ENCODE measurements around the gene GPR158.

GRCh38 chr10:25130906-25131305 lies 43.9 kb upstream of the GPR158 start:
- TF ChIP-seq CTCF (conservative IDR thresholded peaks at IDR 0.05; ENCODE audit: low read depth, low read length) (no peak), EZH2 (IDR thresholded peaks at IDR 0.05; ENCODE audit: low read length, unreplicated experiment) (no peak)

Data from PC-3 (cell line).